ENCODE measurements around the gene DNAL1.

Gene DNAL1

GRCh38 chr14:73740618-73741326 lies 96.0 kb downstream of the DNAL1 start:
- peaks cover 8 to 33% of the 10 kb centered on the region in 2 donors for H3K36me3 ChIP-seq (ENCODE audit: control insufficient read depth in 1 of 2, insufficient read depth in 2 of 2, low read length in 2 of 2)
- H3K9me3 ChIP-seq (ENCODE audit: control insufficient read depth in 1 of 2, low read length in 2 of 2), result no peaks in the 10 kb centered on the region
- H3K4me1 ChIP-seq (ENCODE audit: control insufficient read depth in 1 of 2, insufficient read depth in 2 of 2, low read length in 2 of 2), result peaks cover 60 to 73% of the 10 kb centered on the region in 2 donors
- no peaks in the 10 kb centered on the region for H3K27me3 ChIP-seq (ENCODE audit: low read depth, low read length)
- H3K27ac ChIP-seq (ENCODE audit: low read length), result peak overlapping the region; percentile 76
- H3K4me3 ChIP-seq (ENCODE audit: low read depth in 1 of 2, low read length in 2 of 2), result peak overlapping the region; percentile 37 to 44

GRCh38 chr14:73741386-73741875 lies 96.6 kb downstream of the DNAL1 start:
- H3K4me1 ChIP-seq (ENCODE audit: control insufficient read depth in 1 of 2, insufficient read depth in 2 of 2, low read length in 2 of 2), result peaks cover 67 to 80% of the 10 kb centered on the region in 2 donors
- peaks cover 8 to 30% of the 10 kb centered on the region in 2 donors for H3K36me3 ChIP-seq (ENCODE audit: control insufficient read depth in 1 of 2, insufficient read depth in 2 of 2, low read length in 2 of 2)
- H3K4me3 ChIP-seq (ENCODE audit: low read depth in 1 of 2, low read length in 2 of 2), result peak overlapping the region; percentile 37 to 44
- H3K27me3 ChIP-seq (ENCODE audit: low read depth, low read length), result no peaks in the 10 kb centered on the region
- peak overlapping the region; percentile 76 for H3K27ac ChIP-seq (ENCODE audit: low read length)
- no peaks in the 10 kb centered on the region for H3K9me3 ChIP-seq (ENCODE audit: control insufficient read depth in 1 of 2, low read length in 2 of 2)

- Histone ChIP-seq H3K4me1 (ENCODE audit: control insufficient read depth in 1 of 2, insufficient read depth in 2 of 2, low read length in 2 of 2) (peaks cover 72 to 85% of the 10 kb centered on the region in 2 donors), H3K27me3 (ENCODE audit: low read depth, low read length) (no peaks in the 10 kb centered on the region), H3K9me3 (ENCODE audit: control insufficient read depth in 1 of 2, low read length in 2 of 2) (no peaks in the 10 kb centered on the region), H3K4me3 (ENCODE audit: low read depth in 1 of 2, low read length in 2 of 2) (peak overlapping the region in 1 of 2 donors; percentile 44), H3K36me3 (ENCODE audit: control insufficient read depth in 1 of 2, insufficient read depth in 2 of 2, low read length in 2 of 2) (peaks cover 3 to 24% of the 10 kb centered on the region in 2 donors), H3K27ac (ENCODE audit: low read length) (peak overlapping the region; percentile 76)
Observed at GRCh38 chr14:73741876-73742519, 97.2 kb downstream of the DNAL1 start.

DNA sequence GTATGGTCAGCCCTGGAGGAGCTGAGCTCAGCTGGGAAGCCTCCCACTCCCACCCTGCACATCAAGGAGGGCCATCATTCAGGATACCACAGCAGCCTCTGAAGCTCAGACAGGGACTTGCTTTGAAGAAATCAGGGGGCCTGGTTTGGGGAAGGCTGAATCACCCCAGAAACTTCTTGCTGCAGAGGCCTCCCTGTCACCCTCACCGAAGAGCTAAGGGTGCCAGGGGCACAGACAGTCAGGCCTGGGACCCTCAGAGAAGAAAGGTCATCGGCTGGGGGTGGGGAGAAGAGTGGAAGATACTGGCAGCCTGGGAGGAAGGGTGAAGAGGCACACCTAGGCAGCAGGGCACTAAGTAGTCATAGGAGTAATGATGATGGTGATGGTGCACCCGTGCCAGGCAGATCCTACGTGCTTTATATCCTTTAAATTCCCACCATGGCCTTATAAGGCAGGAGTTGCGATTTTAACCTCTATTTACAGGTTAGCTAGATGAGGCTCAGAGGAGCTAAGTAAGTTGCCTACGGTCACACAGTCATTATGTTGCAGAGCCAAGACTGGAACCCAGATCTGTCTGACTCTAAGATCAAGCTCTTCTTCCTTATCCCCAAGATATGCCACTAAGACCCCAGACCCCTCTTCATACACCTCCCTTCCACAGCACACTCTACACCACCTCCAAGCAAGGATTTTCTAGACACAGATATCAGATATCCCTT lies 97.9 kb downstream of the DNAL1 start:
- peaks cover 76 to 92% of the 10 kb centered on the region in 2 donors for H3K4me1 ChIP-seq (ENCODE audit: control insufficient read depth in 1 of 2, insufficient read depth in 2 of 2, low read length in 2 of 2)
- peak overlapping the region; percentile 76 for H3K27ac ChIP-seq (ENCODE audit: low read length)
- H3K36me3 ChIP-seq (ENCODE audit: control insufficient read depth in 1 of 2, insufficient read depth in 2 of 2, low read length in 2 of 2), result peaks cover 0 to 20% of the 10 kb centered on the region in 2 donors
- peak overlapping the region in 1 of 2 donors; percentile 44 for H3K4me3 ChIP-seq (ENCODE audit: low read depth in 1 of 2, low read length in 2 of 2)
- no peaks in the 10 kb centered on the region for H3K9me3 ChIP-seq (ENCODE audit: control insufficient read depth in 1 of 2, low read length in 2 of 2)
- no peaks in the 10 kb centered on the region for H3K27me3 ChIP-seq (ENCODE audit: low read depth, low read length)

DNA sequence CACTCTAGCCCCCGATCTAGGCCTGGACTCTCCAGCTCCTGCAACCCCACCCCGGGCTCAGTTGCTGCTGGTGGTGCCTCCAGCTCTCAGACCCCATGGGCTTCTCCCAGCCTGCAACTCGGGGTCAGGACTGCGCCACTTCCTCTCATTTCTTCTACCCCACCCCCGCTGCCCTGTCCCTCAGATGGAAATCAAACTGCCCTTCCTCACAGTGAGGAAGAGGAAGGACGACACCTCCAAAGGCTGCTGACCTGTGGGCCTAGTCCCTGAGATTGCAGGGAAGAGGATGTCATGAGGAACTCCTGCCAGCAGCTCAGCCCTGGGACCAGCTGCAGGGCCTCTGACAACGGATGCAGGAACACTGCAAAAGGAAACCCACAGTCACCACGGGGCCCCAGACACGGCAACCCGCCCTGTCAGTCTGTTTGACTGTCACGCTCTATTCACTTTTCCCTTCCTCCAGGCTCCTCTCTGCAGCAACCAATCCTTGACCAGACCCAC lies 98.7 kb downstream of the DNAL1 start:
- peaks cover 76 to 99% of the 10 kb centered on the region in 2 donors for H3K4me1 ChIP-seq (ENCODE audit: control insufficient read depth in 1 of 2, insufficient read depth in 2 of 2, low read length in 2 of 2)
- H3K27me3 ChIP-seq (ENCODE audit: low read depth, low read length), result no peaks in the 10 kb centered on the region
- H3K4me3 ChIP-seq (ENCODE audit: low read depth in 1 of 2, low read length in 2 of 2), result no peak overlapping the region
- peak overlapping the region; percentile 76 for H3K27ac ChIP-seq (ENCODE audit: low read length)
- H3K9me3 ChIP-seq (ENCODE audit: control insufficient read depth in 1 of 2, low read length in 2 of 2), result no peaks in the 10 kb centered on the region
- peaks cover 0 to 14% of the 10 kb centered on the region in 2 donors for H3K36me3 ChIP-seq (ENCODE audit: control insufficient read depth in 1 of 2, insufficient read depth in 2 of 2, low read length in 2 of 2)

DNA sequence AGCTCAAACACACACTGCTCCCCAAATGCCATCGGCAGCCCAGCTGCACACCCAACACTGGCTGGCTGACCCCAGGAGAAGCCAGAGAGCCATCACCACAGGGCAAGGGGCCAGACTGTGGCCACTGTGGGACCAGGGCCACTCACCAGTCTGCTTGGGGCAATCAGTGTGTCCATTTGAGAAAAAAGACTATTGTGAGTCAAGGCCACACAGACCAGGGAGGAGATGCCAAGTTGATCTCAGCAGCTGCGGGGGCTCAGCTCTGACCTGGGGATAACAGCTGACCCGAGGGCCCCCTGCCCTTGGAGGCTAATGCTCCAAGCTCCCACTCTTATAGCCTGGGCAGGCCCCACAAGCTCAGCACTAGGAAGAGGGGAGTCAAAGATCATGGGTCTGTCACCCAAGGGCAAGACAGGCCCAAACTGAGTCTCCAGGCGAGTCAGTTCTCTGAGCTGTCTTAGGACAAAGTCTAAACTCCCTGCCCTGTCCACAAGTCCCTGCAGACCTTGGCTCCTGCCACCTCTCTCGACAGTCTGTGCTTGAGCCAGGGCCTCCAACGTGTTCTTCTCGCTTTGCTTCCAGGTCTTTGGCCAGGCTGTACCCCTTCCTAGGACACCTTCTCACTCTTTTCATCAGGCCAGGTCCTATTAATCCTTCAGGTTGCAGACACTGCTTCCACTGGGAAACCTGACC lies 99.5 kb downstream of the DNAL1 start:
- Histone ChIP-seq H3K27me3 (ENCODE audit: low read depth, low read length) (no peaks in the 10 kb centered on the region), H3K9me3 (ENCODE audit: control insufficient read depth in 1 of 2, low read length in 2 of 2) (no peaks in the 10 kb centered on the region), H3K4me1 (ENCODE audit: control insufficient read depth in 1 of 2, insufficient read depth in 2 of 2, low read length in 2 of 2) (peaks cover 80 to 100% of the 10 kb centered on the region in 2 donors), H3K27ac (ENCODE audit: low read length) (peak overlapping the region; percentile 76), H3K36me3 (ENCODE audit: control insufficient read depth in 1 of 2, insufficient read depth in 2 of 2, low read length in 2 of 2) (peaks cover 0 to 5% of the 10 kb centered on the region in 2 donors), H3K4me3 (ENCODE audit: low read depth in 1 of 2, low read length in 2 of 2) (peak overlapping the region; percentile 2 to 5)

DNA sequence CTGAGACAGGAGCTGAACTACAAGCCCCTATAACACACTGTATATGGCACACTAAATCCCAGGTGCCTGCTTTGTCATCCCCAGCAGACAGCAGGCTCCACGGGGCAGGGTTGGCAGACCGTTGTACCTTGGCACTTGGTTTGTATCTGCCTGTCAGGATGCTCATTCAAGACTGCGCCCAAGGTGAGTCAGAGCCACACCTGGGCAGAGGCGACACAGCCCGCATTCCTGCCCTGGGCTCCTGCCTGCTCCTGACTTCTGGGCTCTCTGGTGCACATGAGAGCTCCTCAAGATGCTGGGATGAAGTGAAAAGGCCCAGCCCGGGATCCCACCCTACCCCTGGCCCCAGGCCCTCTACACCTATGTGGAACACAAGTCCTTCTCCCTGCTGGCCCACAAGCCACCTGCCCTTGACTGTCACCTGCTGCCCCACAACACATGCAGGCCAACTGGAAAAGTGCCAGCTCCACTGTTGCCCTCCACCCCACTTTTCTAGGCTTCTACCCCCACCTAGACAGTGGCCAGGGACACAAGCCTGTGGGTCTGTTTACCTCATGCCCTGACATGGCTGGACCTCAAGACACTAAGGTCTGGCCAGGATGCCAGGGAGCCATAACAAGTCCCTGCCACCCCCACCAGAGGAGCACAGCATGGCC lies 100.2 kb downstream of the DNAL1 start:
- no peak overlapping the region for H3K4me3 ChIP-seq (ENCODE audit: low read depth in 1 of 2, low read length in 2 of 2)
- no peaks in the 10 kb centered on the region for H3K27me3 ChIP-seq (ENCODE audit: low read depth, low read length)
- no peaks in the 10 kb centered on the region for H3K36me3 ChIP-seq (ENCODE audit: control insufficient read depth in 1 of 2, insufficient read depth in 2 of 2, low read length in 2 of 2)
- H3K4me1 ChIP-seq (ENCODE audit: control insufficient read depth in 1 of 2, insufficient read depth in 2 of 2, low read length in 2 of 2), result peaks cover 80 to 99% of the 10 kb centered on the region in 2 donors
- no peaks in the 10 kb centered on the region for H3K9me3 ChIP-seq (ENCODE audit: control insufficient read depth in 1 of 2, low read length in 2 of 2)
- peak overlapping the region; percentile 76 for H3K27ac ChIP-seq (ENCODE audit: low read length)

GRCh38 chr14:73745571-73746519 lies 101.1 kb downstream of the DNAL1 start:
- peaks cover 80 to 99% of the 10 kb centered on the region in 2 donors for H3K4me1 ChIP-seq (ENCODE audit: control insufficient read depth in 1 of 2, insufficient read depth in 2 of 2, low read length in 2 of 2)
- peak overlapping the region; percentile 76 for H3K27ac ChIP-seq (ENCODE audit: low read length)
- no peaks in the 10 kb centered on the region for H3K36me3 ChIP-seq (ENCODE audit: control insufficient read depth in 1 of 2, insufficient read depth in 2 of 2, low read length in 2 of 2)
- H3K27me3 ChIP-seq (ENCODE audit: low read depth, low read length), result no peaks in the 10 kb centered on the region
- no peaks in the 10 kb centered on the region for H3K9me3 ChIP-seq (ENCODE audit: control insufficient read depth in 1 of 2, low read length in 2 of 2)
- H3K4me3 ChIP-seq (ENCODE audit: low read depth in 1 of 2, low read length in 2 of 2), result peak overlapping the region; percentile 8 to 34

DNA sequence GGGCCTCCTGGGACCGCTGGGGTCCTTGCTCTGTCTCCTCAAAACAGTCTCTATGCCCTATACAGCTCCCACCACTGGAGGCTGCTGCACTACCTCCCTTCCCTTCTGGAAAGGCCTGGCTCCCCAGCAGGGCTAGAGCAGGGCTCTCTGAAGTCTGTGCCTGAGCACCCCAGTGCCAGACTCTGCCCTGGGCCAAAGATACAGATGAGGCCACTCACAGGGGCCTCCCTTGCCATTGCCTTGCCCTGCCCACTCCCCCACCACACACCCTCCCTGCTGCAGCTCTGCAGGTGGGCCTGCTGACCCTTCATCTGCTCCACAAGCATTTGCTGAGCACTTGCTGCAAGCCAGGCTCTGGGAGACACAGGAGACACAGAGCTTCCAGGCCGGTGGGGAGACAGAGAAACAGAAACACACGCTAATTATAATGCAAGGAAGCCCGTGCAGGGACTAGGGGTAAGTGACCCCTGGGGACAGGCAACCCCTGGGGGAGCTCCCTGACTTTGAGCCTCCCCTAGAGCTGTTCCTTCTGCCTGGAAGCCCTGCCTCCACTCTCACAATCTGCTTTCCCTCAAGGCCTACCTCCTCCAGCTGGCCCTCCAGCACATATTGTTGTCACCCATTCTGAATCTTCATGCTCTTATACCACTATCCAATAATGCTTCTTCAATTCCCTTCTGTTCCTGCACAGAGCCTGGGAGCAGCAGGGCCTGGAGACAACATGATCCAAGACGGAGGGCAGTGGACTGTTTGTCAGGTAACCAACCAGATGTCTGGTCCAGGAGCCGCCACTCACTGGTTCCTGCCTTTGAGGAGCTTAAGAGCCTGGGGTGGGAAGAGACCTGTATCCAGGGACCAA lies 102.0 kb downstream of the DNAL1 start:
- Histone ChIP-seq H3K9me3 (ENCODE audit: control insufficient read depth in 1 of 2, low read length in 2 of 2) (no peaks in the 10 kb centered on the region), H3K36me3 (ENCODE audit: control insufficient read depth in 1 of 2, insufficient read depth in 2 of 2, low read length in 2 of 2) (no peaks in the 10 kb centered on the region), H3K27me3 (ENCODE audit: low read depth, low read length) (no peaks in the 10 kb centered on the region), H3K27ac (ENCODE audit: low read length) (peak overlapping the region; percentile 76), H3K4me1 (ENCODE audit: control insufficient read depth in 1 of 2, insufficient read depth in 2 of 2, low read length in 2 of 2) (peaks cover 78 to 99% of the 10 kb centered on the region in 2 donors), H3K4me3 (ENCODE audit: low read depth in 1 of 2, low read length in 2 of 2) (peak overlapping the region; percentile 8 to 34)
